Measurements from ENCODE around the gene THEMIS. TPM values are rescaled to one million over a fixed set of nuclear protein-coding genes. Genes with fewer than 3 reads are reported as not detected.
"Not testable (repeated sequence)": the region's sequence is repeated elsewhere in the genome, so short reads cannot be mapped to it uniquely, and the experiment has no call there.

The THEMIS gene
- total RNA-seq, 2 experiments from 2014 or later: 9.5 to 11.5 TPM

GRCh38 chr6:127933852-127934840, 33.3 kb upstream of the THEMIS start:
- H3K4me3 Mint-ChIP-seq: peak overlapping the region; percentile 51
- H3K4me1 Mint-ChIP-seq (ENCODE audit: low read depth): peaks cover 45% of the 10 kb centered on the region
- peaks cover 18% of the 10 kb centered on the region for H3K9me3 Mint-ChIP-seq
- H3K36me3 Mint-ChIP-seq: peaks cover 13% of the 10 kb centered on the region
- POLR2A ChIA-PET: interaction anchor here (0.9 to 1.6 kb wide), 8 partner anchors 9 to 40 kb away, joined by 3 to 4 read pairs (median 3); no protein-coding TSS in a partner anchor
- H3K27me3 Mint-ChIP-seq: no peaks in the 10 kb centered on the region
- CTCF ChIA-PET: interaction anchor here (0.8 to 1.6 kb wide), 8 partner anchors 10 to 394 kb away, joined by 3 to 6 read pairs (median 3); no protein-coding TSS in a partner anchor
- intact Hi-C loops (cut with micrococcal nuclease): loop anchor here (1.0 kb wide), 5 partner anchors 10 to 38 kb away; no protein-coding TSS in a partner anchor
- DNase-seq: peak; percentile 69
- H3K27ac Mint-ChIP-seq: peak overlapping the region; percentile 88

- Mint-ChIP-seq H3K9me3 (peaks cover 24% of the 10 kb centered on the region), H3K27ac (peak overlapping the region; percentile 49), H3K4me3 (no peak overlapping the region), H3K36me3 (peaks cover 18% of the 10 kb centered on the region), H3K27me3 (no peaks in the 10 kb centered on the region), H3K4me1 (ENCODE audit: low read depth) (peaks cover 37% of the 10 kb centered on the region)
- intact Hi-C loops (cut with micrococcal nuclease): no loop called here
- ChIA-PET POLR2A (no interaction called here), CTCF (no interaction called here)
- DNase-seq: no peak
Observed at GRCh38 chr6:127933137-127933536, 32.3 kb upstream of the THEMIS start.

GRCh38 chr6:127932708-127933107, 31.9 kb upstream of the THEMIS start:
- intact Hi-C loops (cut with micrococcal nuclease): no loop called here
- DNase-seq: no peak
- H3K36me3 Mint-ChIP-seq: peaks cover 19% of the 10 kb centered on the region
- peaks cover 34% of the 10 kb centered on the region for H3K4me1 Mint-ChIP-seq (ENCODE audit: low read depth)
- peak overlapping the region; percentile 49 for H3K27ac Mint-ChIP-seq
- ChIA-PET CTCF (no interaction called here), POLR2A (no interaction called here)
- H3K9me3 Mint-ChIP-seq: peaks cover 26% of the 10 kb centered on the region
- H3K27me3 Mint-ChIP-seq: no peaks in the 10 kb centered on the region
- H3K4me3 Mint-ChIP-seq: no peak overlapping the region

- POLR2A ChIA-PET; intact Hi-C loops (cut with micrococcal nuclease); H3K27me3 Mint-ChIP-seq; H3K36me3 Mint-ChIP-seq; H3K4me3 Mint-ChIP-seq; H3K27ac Mint-ChIP-seq; CTCF ChIA-PET; DNase-seq: not testable (repeated sequence)
- Mint-ChIP-seq H3K4me1 (ENCODE audit: low read depth) (peaks cover 39% of the 10 kb centered on the region), H3K9me3 (peaks cover 16% of the 10 kb centered on the region)
Observed at GRCh38 chr6:127926441-127926840, 25.6 kb upstream of the THEMIS start.

GRCh38 chr6:127924440-127924839, 23.6 kb upstream of the THEMIS start:
- intact Hi-C loops (cut with micrococcal nuclease): loop anchor here (1.0 to 2.0 kb wide), 2 partner anchors 10 to 16 kb away; no protein-coding TSS in a partner anchor
- Mint-ChIP-seq H3K27ac (peak overlapping the region; percentile 9), H3K9me3 (peaks cover 13% of the 10 kb centered on the region), H3K27me3 (no peaks in the 10 kb centered on the region), H3K4me3 (no peak overlapping the region), H3K4me1 (ENCODE audit: low read depth) (peaks cover 56% of the 10 kb centered on the region), H3K36me3 (peaks cover 8% of the 10 kb centered on the region)
- ChIA-PET POLR2A (interaction anchor here (1.2 kb wide), 1 partner anchor 48 kb away, joined by 5 read pairs; no protein-coding TSS in a partner anchor), CTCF (interaction anchor here (1.0 kb wide), 1 partner anchor 10 kb away, joined by 4 read pairs; no protein-coding TSS in a partner anchor)
- no peak for DNase-seq

GRCh38 chr6:127924031-127924430, 23.2 kb upstream of the THEMIS start:
- intact Hi-C loops (cut with micrococcal nuclease): loop anchor here (1.0 to 2.0 kb wide), 2 partner anchors 10 to 15 kb away; no protein-coding TSS in a partner anchor
- peak overlapping the region; percentile 9 for H3K27ac Mint-ChIP-seq
- CTCF ChIA-PET: interaction anchor here (1.0 kb wide), 1 partner anchor 11 kb away, joined by 4 read pairs; no protein-coding TSS in a partner anchor
- DNase-seq: no peak
- H3K4me3 Mint-ChIP-seq: no peak overlapping the region
- H3K36me3 Mint-ChIP-seq: peaks cover 8% of the 10 kb centered on the region
- peaks cover 59% of the 10 kb centered on the region for H3K4me1 Mint-ChIP-seq (ENCODE audit: low read depth)
- no peaks in the 10 kb centered on the region for H3K27me3 Mint-ChIP-seq
- H3K9me3 Mint-ChIP-seq: peaks cover 12% of the 10 kb centered on the region
- POLR2A ChIA-PET: interaction anchor here (1.2 kb wide), 1 partner anchor 48 kb away, joined by 5 read pairs; no protein-coding TSS in a partner anchor

- H3K4me3 Mint-ChIP-seq: no peak overlapping the region
- POLR2A ChIA-PET: no interaction called here
- peaks cover 67% of the 10 kb centered on the region for H3K4me1 Mint-ChIP-seq (ENCODE audit: low read depth)
Observed at GRCh38 chr6:127923135-127923534, 22.3 kb upstream of the THEMIS start.

GRCh38 chr6:127921982-127922381, 21.1 kb upstream of the THEMIS start:
- Mint-ChIP-seq H3K4me1 (ENCODE audit: low read depth) (peaks cover 78% of the 10 kb centered on the region), H3K27ac (no peak overlapping the region), H3K4me3 (peak overlapping the region; percentile 45), H3K9me3 (peaks cover 3% of the 10 kb centered on the region), H3K36me3 (no peaks in the 10 kb centered on the region), H3K27me3 (no peaks in the 10 kb centered on the region)
- ChIA-PET POLR2A (interaction anchor here (1.0 kb wide), 1 partner anchor 12 kb away, joined by 3 read pairs; no protein-coding TSS in a partner anchor), CTCF (no interaction called here)
- intact Hi-C loops (cut with micrococcal nuclease): no loop called here
- DNase-seq: no peak

More at GRCh38 chr6:127923135-127923534, 22.3 kb upstream of the THEMIS start:
- peak overlapping the region; percentile 18 for H3K27ac Mint-ChIP-seq
- no peaks in the 10 kb centered on the region for H3K27me3 Mint-ChIP-seq
- CTCF ChIA-PET: no interaction called here
- DNase-seq: no peak
- intact Hi-C loops (cut with micrococcal nuclease): no loop called here
- H3K36me3 Mint-ChIP-seq: peaks cover 3% of the 10 kb centered on the region
- peaks cover 7% of the 10 kb centered on the region for H3K9me3 Mint-ChIP-seq

- POLR2A ChIA-PET: interaction anchor here (0.6 kb wide), 1 partner anchor 39 kb away, joined by 4 read pairs; no protein-coding TSS in a partner anchor
- peaks cover 2% of the 10 kb centered on the region for H3K9me3 Mint-ChIP-seq
- H3K27ac Mint-ChIP-seq: no peak overlapping the region
- CTCF ChIA-PET: no interaction called here
- no peaks in the 10 kb centered on the region for H3K27me3 Mint-ChIP-seq
- H3K4me3 Mint-ChIP-seq: no peak overlapping the region
- H3K36me3 Mint-ChIP-seq: no peaks in the 10 kb centered on the region
- intact Hi-C loops (cut with micrococcal nuclease): no loop called here
- no peak for DNase-seq
- H3K4me1 Mint-ChIP-seq (ENCODE audit: low read depth): peaks cover 87% of the 10 kb centered on the region
Observed at GRCh38 chr6:127920804-127921203, 19.9 kb upstream of the THEMIS start.

GRCh38 chr6:127918506-127919427, 17.9 kb upstream of the THEMIS start:
- intact Hi-C loops (cut with micrococcal nuclease): loop anchor here (1.0 to 10.0 kb wide), 6 partner anchors 10 to 404 kb away; partner anchors contain the start of gene MTCL3
- Mint-ChIP-seq H3K36me3 (no peaks in the 10 kb centered on the region), H3K4me3 (peak overlapping the region; percentile 49), H3K9me3 (no peaks in the 10 kb centered on the region), H3K27me3 (no peaks in the 10 kb centered on the region), H3K27ac (peak overlapping the region; percentile 44), H3K4me1 (ENCODE audit: low read depth) (peaks cover 85% of the 10 kb centered on the region)
- no peak for DNase-seq
- ChIA-PET CTCF (interaction anchor here (0.9 to 2.8 kb wide), 11 partner anchors 9 to 410 kb away, joined by 3 to 18 read pairs (median 4); partner anchors contain the start of gene THEMIS), POLR2A (interaction anchor here (1.1 to 1.4 kb wide), 3 partner anchors 10 to 18 kb away, joined by 3 to 8 read pairs (median 4); partner anchors contain the start of gene THEMIS)

GRCh38 chr6:127917766-127918165, 16.9 kb upstream of the THEMIS start:
- POLR2A ChIA-PET: no interaction called here
- no peaks in the 10 kb centered on the region for H3K27me3 Mint-ChIP-seq
- H3K9me3 Mint-ChIP-seq: no peaks in the 10 kb centered on the region

More at GRCh38 chr6:127917766-127918165, 16.9 kb upstream of the THEMIS start:
- no peak for DNase-seq
- Mint-ChIP-seq H3K27ac (peak overlapping the region; percentile 40), H3K36me3 (peaks cover 2% of the 10 kb centered on the region), H3K4me1 (ENCODE audit: low read depth) (peaks cover 82% of the 10 kb centered on the region), H3K4me3 (peak overlapping the region; percentile 49)
- CTCF ChIA-PET: interaction anchor here (1.1 to 2.8 kb wide), 6 partner anchors 8 to 181 kb away, joined by 3 to 18 read pairs (median 5); no protein-coding TSS in a partner anchor
- intact Hi-C loops (cut with micrococcal nuclease): loop anchor here (1.0 to 10.0 kb wide), 5 partner anchors 9 to 403 kb away; partner anchors contain the start of gene MTCL3

All from activated CD4-positive, alpha-beta memory T cell treated with anti-CD3 and anti-CD28 coated beads for 36 hours (primary cell).